ENCODE results near the gene NRXN3. TPM values are rescaled to one million over a fixed set of nuclear protein-coding genes. Genes with fewer than 3 reads are reported as not detected.

The NRXN3 gene
- total RNA-seq, 1 experiment from 2014 or later = not detected

DNA sequence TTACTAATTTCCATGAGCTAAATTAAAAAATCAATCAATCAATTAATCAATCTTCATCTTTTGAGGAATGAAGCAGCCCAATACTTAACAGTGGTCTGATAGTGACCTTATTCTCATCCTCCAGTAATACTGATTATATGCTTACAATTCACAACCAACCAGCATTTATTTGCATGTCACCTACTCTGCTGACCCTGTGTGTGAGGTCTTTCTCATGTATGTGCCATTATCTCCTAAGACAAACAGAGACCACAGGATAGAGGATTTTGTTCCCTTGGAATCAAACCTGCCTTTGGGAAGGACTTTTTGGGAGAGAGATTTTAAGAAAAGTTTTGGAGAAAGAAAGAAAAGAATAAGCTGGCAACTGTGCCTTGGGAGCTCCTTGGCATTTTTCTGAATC, 197.2 kb downstream of the NRXN3 start (continued):
- TF ChIP-seq CBX3 (IDR thresholded peaks at IDR 0.05; ENCODE audit: low read depth) = no peak
- no peak for TF ChIP-seq RAD21 (IDR thresholded peaks at IDR 0.05; ENCODE audit: low read depth)
- no peak for TF ChIP-seq YY1 (IDR thresholded peaks at IDR 0.05; ENCODE audit: extremely low read depth, insufficient replicate concordance, low read depth, low read length)
- no peak for TF ChIP-seq ZNF274 (IDR thresholded peaks at IDR 0.05; ENCODE audit: low read depth, low read length)
- no peak for TF ChIP-seq CEBPB (IDR thresholded peaks at IDR 0.05; ENCODE audit: low read depth)
- TF ChIP-seq, protein P1, sequence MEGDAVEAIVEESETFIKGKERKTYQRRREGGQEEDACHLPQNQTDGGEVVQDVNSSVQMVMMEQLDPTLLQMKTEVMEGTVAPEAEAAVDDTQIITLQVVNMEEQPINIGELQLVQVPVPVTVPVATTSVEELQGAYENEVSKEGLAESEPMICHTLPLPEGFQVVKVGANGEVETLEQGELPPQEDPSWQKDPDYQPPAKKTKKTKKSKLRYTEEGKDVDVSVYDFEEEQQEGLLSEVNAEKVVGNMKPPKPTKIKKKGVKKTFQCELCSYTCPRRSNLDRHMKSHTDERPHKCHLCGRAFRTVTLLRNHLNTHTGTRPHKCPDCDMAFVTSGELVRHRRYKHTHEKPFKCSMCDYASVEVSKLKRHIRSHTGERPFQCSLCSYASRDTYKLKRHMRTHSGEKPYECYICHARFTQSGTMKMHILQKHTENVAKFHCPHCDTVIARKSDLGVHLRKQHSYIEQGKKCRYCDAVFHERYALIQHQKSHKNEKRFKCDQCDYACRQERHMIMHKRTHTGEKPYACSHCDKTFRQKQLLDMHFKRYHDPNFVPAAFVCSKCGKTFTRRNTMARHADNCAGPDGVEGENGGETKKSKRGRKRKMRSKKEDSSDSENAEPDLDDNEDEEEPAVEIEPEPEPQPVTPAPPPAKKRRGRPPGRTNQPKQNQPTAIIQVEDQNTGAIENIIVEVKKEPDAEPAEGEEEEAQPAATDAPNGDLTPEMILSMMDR (IDR thresholded peaks at IDR 0.05 in 2 of 3, conservative IDR thresholded peaks at IDR 0.05 in 1 of 3; ENCODE audit: borderline replicate concordance in 1 of 3, insufficient read depth in 1 of 3, low read depth in 2 of 3, low read length in 2 of 3) = no peak
- no peak for TF ChIP-seq FOSL1 (IDR thresholded peaks at IDR 0.05; ENCODE audit: low read depth)
- TF ChIP-seq ELF1 (IDR thresholded peaks at IDR 0.05; ENCODE audit: borderline replicate concordance, low read depth) = no peak

- DNase-seq (ENCODE audit: low read depth, low spot score) (no peak), ATAC-seq (no peak)
- no peaks in the 10 kb centered on the region for H3K9me3 ChIP-seq (ENCODE audit: control insufficient read depth in 1 of 2, insufficient read depth in 1 of 2, low read depth in 1 of 2, low read length in 2 of 2)
- no peaks in the 10 kb centered on the region for H3K27me3 ChIP-seq (ENCODE audit: insufficient read depth, low read length)
- no peaks in the 10 kb centered on the region; the same call in 1 of the 2 replicates for H4K20me1 ChIP-seq (ENCODE audit: insufficient read depth)
- TF ChIP-seq JUND (IDR thresholded peaks at IDR 0.05) = no peak
- no peak for TF ChIP-seq REST (IDR thresholded peaks at IDR 0.05; ENCODE audit: low read depth)
- TF ChIP-seq, protein P2, sequence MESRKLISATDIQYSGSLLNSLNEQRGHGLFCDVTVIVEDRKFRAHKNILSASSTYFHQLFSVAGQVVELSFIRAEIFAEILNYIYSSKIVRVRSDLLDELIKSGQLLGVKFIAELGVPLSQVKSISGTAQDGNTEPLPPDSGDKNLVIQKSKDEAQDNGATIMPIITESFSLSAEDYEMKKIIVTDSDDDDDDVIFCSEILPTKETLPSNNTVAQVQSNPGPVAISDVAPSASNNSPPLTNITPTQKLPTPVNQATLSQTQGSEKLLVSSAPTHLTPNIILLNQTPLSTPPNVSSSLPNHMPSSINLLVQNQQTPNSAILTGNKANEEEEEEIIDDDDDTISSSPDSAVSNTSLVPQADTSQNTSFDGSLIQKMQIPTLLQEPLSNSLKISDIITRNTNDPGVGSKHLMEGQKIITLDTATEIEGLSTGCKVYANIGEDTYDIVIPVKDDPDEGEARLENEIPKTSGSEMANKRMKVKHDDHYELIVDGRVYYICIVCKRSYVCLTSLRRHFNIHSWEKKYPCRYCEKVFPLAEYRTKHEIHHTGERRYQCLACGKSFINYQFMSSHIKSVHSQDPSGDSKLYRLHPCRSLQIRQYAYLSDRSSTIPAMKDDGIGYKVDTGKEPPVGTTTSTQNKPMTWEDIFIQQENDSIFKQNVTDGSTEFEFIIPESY (IDR thresholded peaks at IDR 0.05; ENCODE audit: extremely low read depth, insufficient replicate concordance, low read length) = no peak
- no peak for TF ChIP-seq ZFX (IDR thresholded peaks at IDR 0.05)
- TF ChIP-seq ATF3 (IDR thresholded peaks at IDR 0.05) = no peak
- intact Hi-C loops (cut with micrococcal nuclease) = no loop called here
- BruUV-seq (replicated peaks) = no TSS peak
- H3K9me2 ChIP-seq (ENCODE audit: insufficient read depth) = no peaks in the 10 kb centered on the region
- no peak overlapping the region for H3K27ac ChIP-seq (ENCODE audit: low read depth, low read length)
- H2AFZ ChIP-seq (ENCODE audit: low read depth, low read length, poor library complexity, severe bottlenecking) = no peak overlapping the region
- H3K79me2 ChIP-seq (ENCODE audit: insufficient read depth, low read length) = no peaks in the 10 kb centered on the region
- no peaks in the 10 kb centered on the region for H3K36me3 ChIP-seq (ENCODE audit: control insufficient read depth in 1 of 2, insufficient read depth in 2 of 2, low read length in 2 of 2)
- no peak overlapping the region for H3K9ac ChIP-seq (ENCODE audit: low read length)
- ChIA-PET CTCF (no interaction called here), RAD21 (ENCODE audit: low non-redundant PET in 1 of 2, low total read pairs in 2 of 2, uncharacterized antibody in 2 of 2, unreplicated experiment in 2 of 2) (no interaction called here), POLR2A (no interaction called here)
- no peak overlapping the region for H3K4me3 ChIP-seq (replicated peaks in 1 of 2; ENCODE audit: low read depth in 1 of 2, low read length in 2 of 2)
- H3K4me1 ChIP-seq (ENCODE audit: control insufficient read depth in 1 of 2, insufficient read depth in 2 of 2, low read length in 2 of 2) = no peaks in the 10 kb centered on the region
- H3K4me2 ChIP-seq (ENCODE audit: low read length) = no peak overlapping the region
Observed at GRCh38 chr14:78383060-78383459, 212.9 kb downstream of the NRXN3 start.

Data from HCT116 (cell line).